Hematopoietic multipotent progenitor cell treated with erythropoietin and hydrocortisone succinate and interleukin-3 and kit ligand, for 8 days (in vitro differentiated cells): ENCODE measurements around the gene TERT.
"Not testable (repeated sequence)": the region's sequence is repeated elsewhere in the genome, so short reads cannot be mapped to it uniquely, and the experiment has no call there.

ENCODE experiments used
- DNase-seq: peaks from one replicate; pipeline ENCODE4 v3.0.0-alpha.2; 2015

TERT gene

GRCh38 chr5:1294835-1295649, at the start of gene TERT:
Gene TERT (minus strand): TSS chr5:1295068. CDS start chr5:1294989, 79 bp downstream.
- DNase-seq: peak; percentile 16

GRCh38 chr5:1343931-1344901, 49.3 kb upstream of the TERT start:
- peak; percentile 23 for DNase-seq

DNA sequence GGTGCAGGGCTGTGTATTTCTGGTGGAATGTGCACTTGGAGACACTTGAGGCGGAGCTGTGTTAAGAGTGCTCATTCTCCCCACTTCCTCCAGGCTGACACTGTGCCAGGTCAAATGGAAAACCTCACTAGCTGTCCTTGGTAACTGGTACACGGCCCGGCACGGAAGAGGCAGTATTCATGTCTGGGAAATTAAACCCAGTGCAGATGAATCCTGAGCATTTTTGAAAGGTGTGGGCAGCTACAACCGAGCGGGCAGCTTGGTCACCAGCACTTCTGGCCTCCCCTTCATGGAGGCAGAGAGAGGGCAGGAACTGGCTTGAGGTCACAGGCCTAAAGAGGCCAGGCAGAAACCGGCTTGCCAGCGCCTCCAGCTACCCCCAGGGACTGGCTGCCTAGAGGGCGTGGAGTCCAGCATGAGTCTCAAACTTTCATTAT, 48.5 kb upstream of the TERT start:
- no peak for DNase-seq

DNA sequence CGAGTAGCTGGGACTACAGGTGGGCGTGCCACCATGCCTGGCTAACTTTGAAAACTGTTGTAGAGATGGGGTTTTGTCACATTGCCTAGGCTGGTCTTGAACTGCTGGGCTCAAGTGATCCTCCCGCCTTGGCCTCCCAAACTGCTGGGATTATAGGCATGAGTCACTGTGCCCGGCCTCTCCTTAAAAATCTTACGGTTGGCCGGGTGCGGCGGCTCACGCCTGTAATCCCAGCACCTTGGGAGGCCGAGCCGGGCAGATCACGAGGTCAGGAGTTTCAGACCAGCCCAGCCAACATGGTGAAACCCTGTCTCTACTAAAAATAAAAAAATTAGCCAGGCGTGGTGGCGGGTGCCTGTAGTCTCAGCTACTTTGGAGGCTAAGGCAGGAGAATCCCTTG, 47.8 kb upstream of the TERT start:
- not testable (repeated sequence) for DNase-seq

GRCh38 chr5:1342268-1342667, 47.4 kb upstream of the TERT start:
- DNase-seq: no peak

GRCh38 chr5:1341863-1342262, 47.0 kb upstream of the TERT start:
- DNase-seq: no peak

- DNase-seq: not testable (repeated sequence)
Observed at GRCh38 chr5:1339818-1340210, 44.9 kb upstream of the TERT start.

DNA sequence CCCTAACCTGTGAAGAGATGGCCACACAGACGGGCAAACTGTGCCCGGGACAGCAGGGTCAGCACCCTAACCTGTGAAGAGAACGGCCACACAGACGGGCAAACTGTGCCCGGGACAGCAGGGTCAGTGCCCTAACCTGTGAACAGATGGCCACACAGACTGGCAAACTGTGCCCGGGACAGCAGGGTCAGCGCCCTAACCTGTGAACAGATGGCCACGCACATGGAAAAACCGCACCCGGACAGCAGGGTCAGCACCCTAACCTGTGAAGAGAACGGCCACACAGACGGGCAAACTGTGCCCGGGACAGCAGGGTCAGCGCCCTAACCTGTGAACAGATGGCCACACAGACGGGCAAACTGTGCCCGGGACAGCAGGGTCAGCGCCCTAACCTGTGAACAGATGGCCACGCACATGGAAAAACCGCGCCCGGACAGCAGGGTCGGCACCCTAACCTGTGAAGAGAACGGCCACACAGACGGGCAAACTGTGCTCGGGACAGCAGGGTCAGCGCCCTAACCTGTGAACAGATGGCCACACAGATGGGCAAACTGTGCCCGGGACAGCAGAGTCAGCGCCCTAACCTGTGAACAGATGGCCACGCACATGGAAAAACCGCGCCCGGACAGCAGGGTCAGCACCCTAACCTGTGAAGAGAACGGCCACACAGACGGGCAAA, 44.4 kb upstream of the TERT start:
- DNase-seq: not testable (repeated sequence)

GRCh38 chr5:1338506-1339070, 43.7 kb upstream of the TERT start:
- DNase-seq: no peak

GRCh38 chr5:1338196-1338490, 43.3 kb upstream of the TERT start:
- no peak for DNase-seq

DNA sequence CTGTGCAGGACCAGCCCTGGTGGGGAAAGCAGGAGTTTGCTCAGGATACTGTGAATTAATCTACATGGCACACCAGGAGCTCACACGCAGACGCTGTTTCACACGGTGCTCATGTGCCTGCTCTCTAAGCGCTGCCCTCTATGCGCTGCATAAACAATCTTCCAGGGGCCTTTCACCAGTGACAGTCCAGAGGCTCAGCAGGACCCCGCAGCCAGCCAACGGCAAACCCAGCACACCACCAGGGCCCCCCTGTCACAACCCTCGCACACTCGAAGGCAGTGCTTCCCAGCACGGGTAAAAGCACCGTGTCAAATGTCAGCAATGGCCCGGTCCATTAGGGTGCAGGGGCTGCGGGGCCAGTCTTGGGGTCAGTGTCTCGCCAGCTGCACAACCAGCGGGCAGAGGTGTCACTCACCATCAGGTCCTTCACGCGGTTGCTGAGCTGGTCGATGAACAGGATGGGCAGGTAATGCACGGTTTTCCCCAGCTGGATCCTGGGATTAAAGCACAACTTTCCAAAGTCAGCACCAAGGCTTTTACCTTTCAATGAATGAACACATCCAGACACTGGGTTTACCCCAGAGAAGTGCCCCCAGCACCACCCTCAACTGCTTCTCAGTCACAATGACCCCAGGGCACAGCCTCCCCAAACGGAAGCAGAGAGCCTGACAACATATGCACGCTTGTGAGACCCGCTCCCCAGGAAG, 42.8 kb upstream of the TERT start:
- no peak for DNase-seq

GRCh38 chr5:1336749-1337488, 42.1 kb upstream of the TERT start:
- DNase-seq: no peak

DNA sequence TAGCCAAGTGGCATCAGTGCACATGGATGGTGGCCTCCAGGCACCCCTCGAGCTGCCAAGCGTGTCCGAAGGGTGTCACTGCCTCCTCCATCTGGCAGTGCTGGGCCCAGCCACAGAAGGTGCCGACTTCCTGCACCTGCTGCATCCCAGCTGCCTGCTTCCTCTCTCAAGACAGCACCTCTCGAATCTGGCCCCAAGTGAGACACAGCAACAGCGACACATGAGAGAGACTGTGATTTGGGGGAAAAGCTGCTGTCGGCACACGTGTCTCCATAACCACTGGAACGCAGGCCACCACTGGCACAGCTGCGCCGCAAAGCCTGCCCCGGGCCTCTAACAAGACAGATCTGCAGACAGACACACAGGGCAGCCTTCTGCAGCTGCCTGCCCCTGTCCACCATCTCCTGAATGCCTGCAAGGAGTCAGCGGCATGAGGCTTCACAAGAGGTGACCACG, 41.3 kb upstream of the TERT start:
- DNase-seq: no peak

- peak; percentile 47 for DNase-seq
Observed at GRCh38 chr5:1335540-1336095, 40.8 kb upstream of the TERT start.

GRCh38 chr5:1334831-1335539, 40.1 kb upstream of the TERT start:
- DNase-seq: no peak

- DNase-seq: no peak
Observed at GRCh38 chr5:1333986-1334385, 39.1 kb upstream of the TERT start.

DNA sequence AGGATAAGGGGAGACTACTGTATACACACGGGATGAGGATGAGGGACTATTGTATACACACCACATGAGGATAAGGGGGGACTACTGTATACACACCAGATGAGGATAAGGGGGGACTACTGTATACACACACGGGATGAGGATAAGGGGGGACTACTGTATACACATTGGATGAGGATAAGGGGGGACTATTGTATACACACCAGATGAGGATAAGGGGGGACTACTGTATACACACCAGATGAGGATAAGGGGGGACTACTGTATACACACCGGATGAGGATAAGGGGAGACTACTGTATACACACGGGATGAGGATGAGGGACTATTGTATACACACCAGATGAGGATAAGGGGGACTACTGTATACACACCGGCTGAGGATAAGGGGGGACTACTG, 38.4 kb upstream of the TERT start:
- peak; percentile 43 for DNase-seq

DNA sequence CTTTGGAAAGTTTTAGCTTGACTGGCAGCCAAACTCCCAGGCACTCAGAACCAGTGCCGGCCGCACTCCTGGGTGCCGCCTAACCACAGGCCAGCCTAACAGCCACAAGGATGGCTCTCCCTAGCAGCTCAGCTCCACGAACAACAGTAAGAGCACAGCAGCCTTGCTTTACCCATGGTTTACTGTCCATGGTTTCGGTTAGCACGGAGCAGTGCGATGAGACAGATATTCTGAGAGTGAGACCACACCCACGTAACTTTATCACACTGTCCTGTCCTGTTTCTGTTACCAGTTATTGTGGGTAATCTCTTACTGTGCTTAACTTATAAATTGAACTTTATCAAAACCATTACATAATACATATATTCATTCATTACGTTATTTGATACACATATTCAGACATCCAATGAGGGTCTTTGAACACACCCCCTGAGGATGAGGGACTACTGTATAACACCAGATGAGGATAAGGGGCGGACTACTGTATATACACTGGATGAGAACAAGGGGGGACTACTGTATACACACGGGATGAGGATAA, 37.7 kb upstream of the TERT start:
- DNase-seq: peak; percentile 94

DNA sequence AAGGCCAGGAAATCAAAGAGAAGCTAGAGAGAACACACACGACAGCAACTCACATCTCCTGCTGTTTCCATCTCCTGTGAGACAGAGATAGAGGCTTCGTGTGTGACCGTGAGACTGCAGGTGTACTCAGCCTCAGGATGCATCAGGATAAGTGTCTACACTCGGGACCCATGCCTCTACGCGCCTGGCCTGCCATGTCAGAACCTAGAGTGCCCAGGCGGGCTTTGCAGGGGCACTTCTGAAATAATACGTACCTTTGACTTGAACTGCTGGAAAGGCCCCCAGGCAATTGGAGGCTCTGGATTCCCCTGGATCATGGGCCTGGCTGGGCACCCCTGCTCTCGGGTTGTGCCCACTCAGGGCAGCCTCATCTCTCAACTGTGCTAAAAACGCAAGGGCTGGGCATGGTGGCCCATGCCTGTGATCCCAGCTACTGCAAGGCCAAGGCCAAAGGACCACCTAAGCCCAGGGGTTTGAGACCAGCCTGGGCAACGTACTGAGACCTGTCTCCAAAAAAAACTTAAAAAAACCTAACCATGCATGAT, 37.1 kb upstream of the TERT start:
- no peak for DNase-seq
